GM13977 (cell line): ENCODE results near the gene MLLT3.

Source experiments
- DNase-seq: peaks from one replicate; pipeline ENCODE4 v3.0.0; 2012; ENCODE audit warnings: low spot score
- in situ Hi-C: fragments of 300-500 bp; cut with MboI; formaldehyde crosslinking; loops from one replicate; pipeline ENCODE4 v1.12.0; 2022; ENCODE audit warnings: low sequenced_read_pairs, low pct_unique_long_range_greater_than_20kb, mixed read lengths, inconsistent platforms; ENCODE audit not compliant: unreplicated experiment
- TF ChIP-seq, protein P1 (sequence below): IDR thresholded peaks from 2 replicates; pipeline ENCODE4 v1.5.1; 2012; ENCODE audit warnings: mild to moderate bottlenecking, control low read depth; ENCODE audit not compliant: insufficient read depth; ENCODE audit errors: extremely low read depth, missing control alignments

MLLT3 gene

DNA sequence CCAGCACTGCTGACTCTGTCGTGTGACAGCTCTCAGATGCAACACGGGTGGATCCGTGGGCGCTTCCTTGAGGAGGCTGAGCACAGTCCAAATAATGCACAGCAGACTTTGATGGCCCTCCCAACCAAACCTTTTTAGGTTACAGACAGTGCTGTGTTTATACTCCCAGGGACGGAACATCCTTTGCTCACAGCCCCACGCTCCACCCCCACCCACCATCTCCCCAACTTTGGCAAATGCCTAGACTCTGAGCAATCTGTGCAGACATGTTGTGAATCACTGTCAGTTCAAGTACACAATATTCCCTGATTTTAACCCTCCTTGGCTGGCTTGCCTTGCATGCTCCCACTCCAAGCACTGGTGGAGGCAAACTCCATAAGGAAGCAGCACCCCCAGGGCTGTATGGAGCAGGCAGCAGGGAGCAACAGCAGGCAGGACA lies 324.6 kb downstream of the MLLT3 start:
- no peak for DNase-seq
- in situ Hi-C loops = no loop called here

DNA sequence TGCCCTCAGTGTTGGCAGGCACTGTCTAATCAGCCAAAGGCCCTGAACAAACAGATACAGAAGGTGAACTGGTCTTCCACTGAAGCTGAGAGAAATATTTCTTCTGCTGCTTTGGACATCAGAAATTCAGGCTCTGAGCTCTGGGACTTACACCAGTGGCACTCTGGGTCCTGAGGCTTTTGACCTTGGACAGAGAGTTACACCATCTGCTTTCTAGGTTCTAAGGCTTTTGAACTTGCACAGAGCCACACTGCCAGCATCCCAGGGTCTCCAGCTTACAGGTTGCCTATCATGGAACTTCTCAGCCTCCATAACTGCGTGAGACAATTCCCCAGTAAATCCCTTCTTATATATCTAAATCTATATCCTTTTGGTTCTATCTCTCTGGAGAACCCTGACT lies 326.7 kb downstream of the MLLT3 start:
- in situ Hi-C loops = no loop called here

More for the DNA sequence above, 324.6 kb downstream of the MLLT3 start:
- TF ChIP-seq, protein P1, sequence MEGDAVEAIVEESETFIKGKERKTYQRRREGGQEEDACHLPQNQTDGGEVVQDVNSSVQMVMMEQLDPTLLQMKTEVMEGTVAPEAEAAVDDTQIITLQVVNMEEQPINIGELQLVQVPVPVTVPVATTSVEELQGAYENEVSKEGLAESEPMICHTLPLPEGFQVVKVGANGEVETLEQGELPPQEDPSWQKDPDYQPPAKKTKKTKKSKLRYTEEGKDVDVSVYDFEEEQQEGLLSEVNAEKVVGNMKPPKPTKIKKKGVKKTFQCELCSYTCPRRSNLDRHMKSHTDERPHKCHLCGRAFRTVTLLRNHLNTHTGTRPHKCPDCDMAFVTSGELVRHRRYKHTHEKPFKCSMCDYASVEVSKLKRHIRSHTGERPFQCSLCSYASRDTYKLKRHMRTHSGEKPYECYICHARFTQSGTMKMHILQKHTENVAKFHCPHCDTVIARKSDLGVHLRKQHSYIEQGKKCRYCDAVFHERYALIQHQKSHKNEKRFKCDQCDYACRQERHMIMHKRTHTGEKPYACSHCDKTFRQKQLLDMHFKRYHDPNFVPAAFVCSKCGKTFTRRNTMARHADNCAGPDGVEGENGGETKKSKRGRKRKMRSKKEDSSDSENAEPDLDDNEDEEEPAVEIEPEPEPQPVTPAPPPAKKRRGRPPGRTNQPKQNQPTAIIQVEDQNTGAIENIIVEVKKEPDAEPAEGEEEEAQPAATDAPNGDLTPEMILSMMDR = no peak

DNA sequence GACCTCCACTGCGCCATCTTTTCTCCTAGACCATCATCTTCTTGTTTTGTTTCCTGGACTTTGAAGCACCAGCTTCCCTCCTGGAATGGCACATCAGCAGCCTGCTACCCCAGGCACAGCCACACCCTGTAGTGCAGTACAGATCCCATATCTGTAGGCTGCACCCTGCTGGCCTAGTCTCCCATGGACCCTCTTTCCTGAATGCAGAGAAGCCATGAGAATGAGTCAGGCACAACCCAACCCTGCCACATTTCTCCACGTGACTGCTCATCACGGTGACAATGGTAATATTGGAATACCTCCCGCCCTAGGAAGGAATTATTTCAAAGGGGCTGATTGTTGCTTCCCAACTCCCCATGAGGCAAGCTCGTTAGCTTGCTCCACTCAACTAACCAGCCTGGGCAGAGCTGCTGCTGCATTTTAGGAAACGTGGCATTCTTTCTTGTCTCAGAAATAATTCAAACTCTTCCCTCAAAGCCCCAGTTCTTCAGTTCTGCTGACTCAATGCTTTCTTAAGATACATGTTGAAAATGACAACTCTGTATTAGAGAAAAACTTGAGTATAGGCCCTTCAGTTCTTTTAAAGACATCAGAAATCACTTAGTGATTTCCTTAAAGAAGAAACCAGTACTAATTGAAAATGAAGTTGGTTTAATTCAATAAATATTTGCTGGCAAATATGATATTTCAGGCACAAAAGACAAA lies 328.1 kb downstream of the MLLT3 start:
- TF ChIP-seq, protein P1 = no peak
- in situ Hi-C loops = no loop called here
- DNase-seq = no peak

More for the DNA sequence above, 326.7 kb downstream of the MLLT3 start:
- no peak for DNase-seq
- TF ChIP-seq, protein P1 = no peak

DNA sequence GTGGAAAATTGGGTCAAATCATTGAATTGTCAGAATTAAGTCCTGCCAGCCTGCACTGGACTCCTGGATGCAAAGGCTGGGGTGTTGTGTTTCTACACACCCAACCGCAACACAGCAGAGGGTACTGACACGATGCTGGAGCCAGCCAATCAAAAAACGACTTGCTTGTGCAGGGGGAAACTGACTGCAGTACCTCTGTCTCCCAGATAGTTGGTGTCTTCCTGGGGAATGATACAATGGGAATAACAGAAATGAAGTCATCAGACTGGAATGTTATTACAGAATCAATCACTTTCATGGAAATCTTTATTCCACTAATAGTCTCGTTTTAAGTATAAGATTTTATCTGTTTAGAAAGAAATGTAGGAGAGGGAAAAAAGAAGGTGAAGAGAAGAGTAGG lies 330.3 kb downstream of the MLLT3 start:
- in situ Hi-C loops = no loop called here
- DNase-seq = no peak

More for the DNA sequence above, 330.3 kb downstream of the MLLT3 start:
- TF ChIP-seq, protein P1 = no peak
